Measurements from ENCODE around the gene SNAP47.

The SNAP47 gene

DNA sequence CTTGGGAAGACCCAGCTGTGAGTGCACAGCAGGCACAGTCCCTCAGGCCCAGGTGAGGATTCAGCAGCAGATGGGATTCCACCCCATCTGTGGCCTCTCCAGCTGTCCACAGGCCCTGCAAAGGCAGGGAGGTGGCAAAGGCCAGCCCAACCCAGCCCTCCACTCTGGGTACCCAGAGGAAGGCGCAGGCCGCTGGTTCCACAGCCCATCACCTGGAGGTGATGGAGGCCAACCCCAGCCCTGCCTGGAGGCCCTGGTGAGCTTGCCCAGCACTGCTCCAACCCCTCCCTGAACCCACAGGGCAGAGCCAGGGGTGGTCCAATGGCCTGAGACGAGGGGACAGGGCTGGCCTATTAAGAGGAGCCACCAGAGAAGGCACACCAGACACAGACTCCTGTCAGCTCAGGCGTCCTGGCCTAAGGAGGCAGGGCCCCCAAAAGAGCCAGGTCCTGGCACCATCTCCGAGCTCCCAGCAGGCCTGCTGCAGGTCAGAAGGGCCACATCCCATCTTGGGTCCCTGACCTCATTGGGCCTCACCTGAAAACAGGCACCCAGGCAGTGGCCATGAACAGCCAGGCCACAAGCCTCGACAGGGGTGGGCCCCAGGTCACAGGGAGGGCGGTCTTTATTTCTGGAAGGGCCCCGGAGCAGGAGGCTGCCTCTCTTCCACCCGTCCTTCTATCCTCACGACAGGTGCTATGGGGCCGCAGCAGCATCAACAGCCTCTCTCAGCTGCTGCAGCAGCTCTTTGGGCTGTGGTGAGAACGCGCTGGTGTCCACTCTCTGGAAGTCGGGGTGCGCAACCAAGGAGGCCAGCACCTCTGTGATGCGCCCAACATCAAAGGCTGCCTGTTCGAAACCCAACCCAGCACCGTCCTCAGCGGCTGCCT is 3.3 kb upstream of the SNAP47 start:
- DNase-seq (ENCODE audit: low spot score): no peak

GRCh38 chr1:227732586-227733308 is 2.5 kb upstream of the SNAP47 start:
- no peak for DNase-seq (ENCODE audit: low spot score)

GRCh38 chr1:227733309-227733705 is 1.9 kb upstream of the SNAP47 start:
- no peak for DNase-seq (ENCODE audit: low spot score)

DNA sequence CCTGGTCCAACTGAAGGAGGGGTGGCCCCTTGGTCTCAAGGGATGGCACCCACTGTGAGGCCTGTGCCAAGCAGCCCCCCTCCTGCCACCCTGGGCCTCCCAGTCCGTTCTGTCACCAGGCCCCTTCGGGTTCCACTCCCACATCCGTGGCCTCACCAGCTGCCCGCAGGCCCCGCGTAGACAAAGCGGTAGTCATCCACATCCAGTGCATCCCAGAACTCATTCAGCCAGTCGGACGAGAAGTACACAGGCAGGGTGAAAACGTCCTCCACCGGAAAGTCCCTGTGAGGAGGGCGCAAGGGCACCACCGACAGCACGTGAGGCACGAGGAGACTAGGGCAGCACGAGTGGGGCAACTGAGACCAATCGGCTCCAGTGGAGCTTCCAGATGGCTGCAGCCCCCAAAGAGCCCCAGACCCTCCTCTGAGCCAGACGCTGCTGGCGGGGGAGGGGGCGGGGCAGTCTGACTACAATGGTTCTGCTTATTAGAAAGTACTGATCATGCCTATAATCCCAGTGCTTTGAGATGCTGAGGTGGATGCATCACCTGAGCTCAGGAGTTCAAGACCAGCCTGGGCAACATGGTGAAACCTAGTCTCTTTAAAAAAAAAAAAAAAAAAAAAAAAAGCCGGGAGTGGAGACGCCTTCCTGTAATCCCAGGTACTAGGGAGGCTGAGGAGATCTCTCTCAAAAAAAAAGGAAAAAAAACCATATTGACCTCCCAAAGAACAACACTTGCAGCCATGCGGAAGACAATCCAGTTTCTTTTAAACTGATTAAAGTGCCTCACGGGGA is 1.3 kb upstream of the SNAP47 start:
- no peak for DNase-seq (ENCODE audit: low spot score)

- DNase-seq (ENCODE audit: low spot score): no peak
Measured at GRCh38 chr1:227734546-227734855, 734 bp upstream of the SNAP47 start.

DNA sequence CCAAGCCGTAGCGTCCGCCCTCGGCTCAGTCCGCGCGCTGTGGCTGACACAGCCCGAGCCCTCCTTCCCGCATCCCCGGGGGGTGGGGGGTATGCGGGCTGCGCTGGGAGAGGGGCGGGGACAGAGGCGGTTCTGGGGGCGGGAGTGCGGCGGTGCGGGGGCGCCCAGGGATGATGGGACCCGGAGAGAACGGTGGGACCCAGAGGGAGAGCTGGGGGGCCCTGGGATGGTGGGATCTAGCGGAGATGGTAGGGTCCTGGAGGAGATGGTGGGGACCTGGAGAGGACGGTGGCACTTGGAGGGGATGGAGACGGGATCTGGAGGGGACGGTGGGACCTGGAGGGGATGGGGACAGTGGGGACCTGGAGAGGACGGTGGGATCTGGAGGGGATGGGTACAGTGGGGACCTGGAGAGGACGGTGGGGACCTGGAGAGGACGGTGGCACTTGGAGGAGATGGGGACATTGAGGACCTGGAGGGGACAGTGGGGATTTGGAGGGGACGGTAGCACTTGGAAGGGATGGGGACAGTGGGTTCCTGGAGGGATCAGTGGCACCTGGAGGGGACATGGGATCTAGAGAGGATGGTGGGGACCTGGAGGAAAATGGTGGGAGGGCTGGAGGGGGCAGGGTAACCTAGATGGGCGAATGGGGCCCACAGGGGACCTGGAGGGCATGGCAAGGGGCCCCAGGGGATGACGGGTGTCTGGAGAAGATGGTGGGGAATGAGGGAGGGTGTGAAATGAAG is 477 bp downstream of the SNAP47 start:
- DNase-seq (ENCODE audit: low spot score): no peak

DNA sequence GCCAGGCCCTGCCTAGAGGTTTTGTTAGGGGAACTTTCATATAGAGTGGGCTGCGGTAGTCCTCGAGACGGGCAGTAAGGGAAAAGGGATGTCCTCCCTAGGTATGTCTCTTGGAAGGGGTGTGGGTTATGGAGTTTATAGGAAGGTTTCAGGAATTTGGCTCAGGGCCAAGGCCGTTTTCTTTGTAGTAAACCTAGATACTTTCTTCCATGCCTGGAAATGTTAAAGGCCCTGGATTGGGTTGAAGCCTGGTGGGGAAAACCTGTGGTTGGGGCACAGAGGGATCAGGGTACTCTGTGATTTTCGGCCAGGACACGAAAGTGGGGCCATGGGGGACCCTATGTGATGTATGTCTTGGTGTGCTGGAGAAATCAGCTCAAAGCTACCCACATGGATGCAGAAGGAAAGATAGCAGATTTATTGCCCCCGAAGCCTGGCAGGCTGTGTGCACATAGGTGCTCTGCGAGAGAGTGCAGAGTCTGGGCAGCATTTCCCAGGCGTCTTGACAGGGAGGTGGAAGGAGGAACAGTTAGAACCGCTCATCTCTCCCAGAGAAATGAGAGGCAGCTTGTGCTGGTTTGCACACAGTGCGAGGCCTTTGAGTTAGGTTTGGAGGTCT is 1.7 kb downstream of the SNAP47 start:
- DNase-seq (ENCODE audit: low spot score): no peak

DNA sequence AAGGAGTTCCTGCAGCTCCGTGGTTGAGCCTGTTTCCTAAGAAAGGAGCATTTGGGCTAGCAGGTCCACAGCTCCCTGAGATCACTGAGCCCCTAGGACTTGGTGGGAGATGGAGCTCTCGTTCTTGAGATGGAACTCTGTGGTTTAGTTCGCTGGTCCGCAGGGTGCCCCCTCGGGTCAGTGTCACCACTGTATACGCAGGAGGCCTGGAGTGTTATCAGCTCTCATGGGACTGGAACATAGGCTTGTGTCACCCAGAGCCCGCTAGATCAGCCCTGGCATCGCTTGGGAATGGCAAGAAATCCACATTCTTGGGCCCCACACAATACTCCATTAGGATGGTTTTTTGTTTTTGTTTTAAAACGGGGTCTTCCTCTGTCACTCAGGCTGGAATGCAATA is 3.6 kb downstream of the SNAP47 start:
- no peak for DNase-seq (ENCODE audit: low spot score)

DNA sequence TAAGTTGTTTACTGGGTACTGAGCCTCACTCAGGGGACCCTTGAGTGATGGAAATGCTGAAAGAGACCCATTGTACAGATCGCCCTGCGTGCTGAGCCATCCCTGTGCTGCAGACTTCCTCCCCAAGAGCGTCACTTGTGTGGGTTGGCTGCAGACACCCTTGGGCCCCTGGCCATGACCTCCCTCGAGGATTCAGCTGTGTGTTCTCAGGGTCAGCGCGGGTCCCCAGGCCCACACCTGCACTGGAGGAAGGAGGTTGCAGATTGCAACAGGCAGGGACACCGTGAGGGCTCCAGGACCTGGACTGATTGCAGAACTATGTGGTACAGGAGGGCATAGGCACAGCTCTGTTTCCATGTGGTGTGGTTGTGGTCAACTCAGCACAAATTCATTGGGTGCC is 4.4 kb downstream of the SNAP47 start:
- no peak for DNase-seq (ENCODE audit: low spot score)

DNA sequence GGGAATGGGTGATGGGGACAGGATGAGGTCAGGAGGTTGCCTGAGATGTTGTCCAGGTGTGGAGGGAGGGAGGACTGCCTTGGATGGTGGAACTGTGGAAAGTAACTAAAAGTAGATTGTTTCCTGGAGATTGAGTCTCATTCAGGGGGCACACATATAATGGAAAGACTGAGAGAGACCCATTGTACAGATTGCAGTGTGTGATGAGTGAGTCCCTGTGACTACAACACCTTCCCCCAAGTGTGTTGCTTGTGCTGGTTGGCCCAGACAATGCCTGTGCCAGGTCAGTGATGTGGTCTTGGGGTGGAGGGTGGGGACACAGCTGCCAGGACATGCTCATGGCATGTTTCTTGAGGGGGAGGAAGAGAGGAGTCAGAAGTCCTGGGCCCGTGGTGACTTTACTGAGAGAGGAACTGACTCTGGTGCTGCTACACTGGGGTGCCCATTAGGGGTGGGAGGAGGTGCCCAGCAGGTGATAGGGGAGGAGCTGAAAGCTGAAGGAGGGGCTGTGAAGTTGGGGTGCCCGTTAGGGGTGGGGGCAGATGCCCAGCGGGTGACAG is 5.2 kb downstream of the SNAP47 start:
- DNase-seq (ENCODE audit: low spot score): no peak

GRCh38 chr1:227741166-227741870 is 6.1 kb downstream of the SNAP47 start:
- DNase-seq (ENCODE audit: low spot score): no peak

GRCh38 chr1:227742738-227743715 is 7.8 kb downstream of the SNAP47 start:
- no peak for DNase-seq (ENCODE audit: low spot score)

DNA sequence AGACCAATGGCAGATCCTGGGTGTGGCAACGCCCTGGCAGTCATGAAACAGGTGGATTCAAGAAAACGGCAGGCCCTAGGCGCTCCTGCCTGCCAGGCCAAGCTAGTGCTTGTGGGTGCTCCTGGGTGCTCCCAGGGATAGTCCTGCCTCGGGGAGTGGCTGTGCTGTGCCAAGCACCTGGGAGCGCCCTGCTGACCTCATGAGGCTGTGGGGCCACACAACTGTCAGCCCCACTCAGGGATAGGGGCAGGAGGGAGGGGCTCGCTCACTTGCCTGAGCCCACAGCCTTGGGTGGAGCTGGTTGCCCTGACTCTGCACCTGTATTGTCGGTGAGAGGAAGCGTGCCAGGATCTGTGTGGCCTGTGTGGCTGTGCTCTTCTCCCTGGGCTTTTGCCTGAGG is 9.4 kb downstream of the SNAP47 start:
- no peak for DNase-seq (ENCODE audit: low spot score)

- DNase-seq (ENCODE audit: low spot score): no peak
Measured at GRCh38 chr1:227745568-227746265, 10.5 kb downstream of the SNAP47 start.

- no peak for DNase-seq (ENCODE audit: low spot score)
Measured at GRCh38 chr1:227746676-227747075, 11.4 kb downstream of the SNAP47 start.

DNA sequence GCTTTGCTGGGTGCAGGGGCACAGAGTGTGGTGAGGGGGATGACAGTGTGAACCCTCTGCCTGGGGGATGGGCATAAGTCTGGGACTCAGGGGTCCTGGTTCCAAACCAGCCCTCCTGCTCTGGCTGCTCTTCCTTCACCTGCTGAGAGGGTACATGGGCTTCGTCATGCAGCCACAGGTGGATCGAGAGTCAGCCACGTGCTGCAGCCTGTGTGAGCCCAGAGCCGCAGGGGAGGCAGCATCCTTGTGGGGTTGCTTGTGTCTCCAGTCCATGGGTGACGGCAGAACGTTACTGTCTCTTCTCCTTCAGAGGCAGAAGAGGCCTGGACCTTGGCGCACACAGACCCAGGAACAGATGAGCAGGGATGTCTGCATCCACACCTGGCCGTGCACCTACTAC is 12.1 kb downstream of the SNAP47 start:
- DNase-seq (ENCODE audit: low spot score): no peak

- DNase-seq (ENCODE audit: low spot score): no peak
Measured at GRCh38 chr1:227747948-227748495, 12.8 kb downstream of the SNAP47 start.

DNA sequence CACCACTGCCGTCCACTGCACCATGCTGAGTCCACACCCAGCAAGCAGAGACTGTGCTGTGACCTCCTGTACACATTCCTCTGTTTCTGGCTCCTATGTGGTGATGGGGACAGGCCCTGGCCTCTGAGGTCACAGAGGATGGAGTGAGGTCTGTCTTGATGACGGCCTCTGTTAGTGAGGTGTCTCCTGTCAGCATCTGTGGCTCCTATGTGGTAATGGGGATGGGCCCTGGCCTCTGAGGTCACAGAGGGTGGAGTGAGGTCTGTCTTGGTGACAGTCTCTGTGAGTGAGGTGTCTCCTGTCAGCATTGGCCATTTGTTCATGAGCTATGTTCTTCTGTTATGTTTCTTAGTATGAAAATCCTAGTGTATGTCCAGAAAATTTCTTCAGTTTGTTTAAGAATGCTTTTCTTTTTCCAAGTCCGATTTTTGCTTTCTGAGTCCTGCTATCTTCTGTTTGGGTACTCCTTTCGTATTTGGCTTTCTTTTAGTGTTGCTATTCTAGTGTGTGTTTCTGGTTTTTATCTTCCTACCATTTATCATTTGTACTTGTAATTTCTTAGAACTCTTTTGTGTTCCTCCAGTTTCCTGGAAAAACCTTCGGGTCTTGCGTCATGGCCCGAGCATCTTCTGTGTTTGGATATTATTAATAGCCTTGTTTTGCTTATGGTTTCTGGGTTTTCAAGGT is 13.4 kb downstream of the SNAP47 start:
- no peak for DNase-seq (ENCODE audit: low spot score)
